B cell (primary cell): ENCODE data around the gene HHLA2. TPM values are rescaled to one million over a fixed set of nuclear protein-coding genes. Genes with fewer than 3 reads are reported as not detected.

Source experiments
- ATAC-seq: fragments of 200-7000 bp; cut with Tn5 transposase; one replicate; pipeline ENCODE4 v1.10.0; 2021; ENCODE audit warnings: low read depth, mild to moderate bottlenecking, moderate number of reproducible peaks, moderate library complexity
- CTCF ChIA-PET: fragments of 350-600 bp; sonication (Branson Sonifier 250); formaldehyde crosslinking; loops from one replicate; lab custom pipeline; 2021; ENCODE audit warnings: antibody characterized with exemption, inconsistent platforms; lab: Charles Lee
- POLR2A ChIA-PET: fragments of 350-600 bp; sonication (Branson Sonifier 250); formaldehyde crosslinking; loops from one replicate; lab custom pipeline; 2021; ENCODE audit warnings: antibody characterized with exemption; lab: Charles Lee
- DNase-seq: peaks from one replicate; pipeline ENCODE4 v3.0.0; 2013
- H2AFZ ChIP-seq: 2 replicates; pipeline ENCODE4 v1.6.1; 2012; ENCODE audit warnings: mild to moderate bottlenecking, low read depth, low read length; ENCODE audit not compliant: insufficient read depth, poor library complexity, severe bottlenecking
- H3K27ac ChIP-seq, 2 donors: 1 replicate in 1 of 2; 2 replicates in 1 of 2; pipeline ENCODE4 v1.5.1; 2012 to 2013; ENCODE audit warnings: low read length in 2 of 2, mild to moderate bottlenecking in 2 of 2, moderate library complexity in 1 of 2
- H3K27me3 ChIP-seq, 4 experiments: fragments of 200-600 bp in 1 of 4; sonication (generic) in 1 of 4; replicated peaks in 1 of 4; 1 replicate in 2 of 4; 2 replicates in 2 of 4; pipeline versions ENCODE4 v1.6.1 to v1.7.0; 2013 to 2016; ENCODE audit warnings: low read length in 3 of 4, mild to moderate bottlenecking in 2 of 4, mixed read lengths in 1 of 4, moderate library complexity in 1 of 4; ENCODE audit not compliant: insufficient read depth in 4 of 4, control insufficient read depth in 3 of 4; ENCODE audit errors: control extremely low read depth in 1 of 4
- H3K36me3 ChIP-seq, 2 experiments: replicated peaks in 1 of 2; 1 replicate in 1 of 2; 2 replicates in 1 of 2; pipeline versions ENCODE4 v1.6.1 to v1.7.1; 2013; ENCODE audit warnings: low read length in 1 of 2; ENCODE audit not compliant: insufficient read depth in 2 of 2, control insufficient read depth in 1 of 2; ENCODE audit errors: control extremely low read depth in 1 of 2, extremely low read depth in 1 of 2
- H3K4me1 ChIP-seq, 2 donors: fragments of 200-600 bp in 1 of 2; sonication (generic) in 1 of 2; 1 replicate in 1 of 2; 2 replicates in 1 of 2; pipeline versions ENCODE4 v1.5.1 to v1.6.1; 2013 to 2017; ENCODE audit warnings: low read length in 2 of 2; ENCODE audit not compliant: control insufficient read depth in 2 of 2, insufficient read depth in 2 of 2
- H3K4me2 ChIP-seq: replicated peaks from 2 replicates; pipeline ENCODE3; 2012; ENCODE audit warnings: mild to moderate bottlenecking, low read depth, low read length; ENCODE audit not compliant: poor library complexity, severe bottlenecking
- H3K4me3 ChIP-seq, 5 experiments: fragments of 200-600 bp in 1 of 5; sonication (generic) in 1 of 5; 1 replicate in 3 of 5; 2 replicates in 2 of 5; pipeline versions ENCODE4 v1.5.1 to v1.7.0; 2011 to 2016; ENCODE audit warnings: low read length in 4 of 5, mild to moderate bottlenecking in 4 of 5, low read depth in 2 of 5, control low read depth in 1 of 5, moderate library complexity in 1 of 5; ENCODE audit not compliant: insufficient read depth in 1 of 5; ENCODE audit errors: control extremely low read depth in 1 of 5, extremely low read depth in 1 of 5
- H3K79me2 ChIP-seq: fragments of 200-600 bp; sonication (generic); one replicate; pipeline ENCODE4 v1.6.0; 2016; ENCODE audit warnings: low read length; ENCODE audit not compliant: control insufficient read depth, insufficient read depth
- H3K9ac ChIP-seq: fragments of 200-600 bp; sonication (generic); 2 replicates; pipeline ENCODE4 v1.6.1; 2017; ENCODE audit warnings: mild to moderate bottlenecking, low read length, moderate library complexity
- H3K9me3 ChIP-seq, 3 donors: one replicate each; pipeline versions ENCODE4 v1.6.1 to v1.7.1; 2013; ENCODE audit warnings: low read length in 2 of 3; ENCODE audit not compliant: control insufficient read depth in 2 of 3, insufficient read depth in 1 of 3; ENCODE audit errors: control extremely low read depth in 1 of 3
- H4K20me1 ChIP-seq: 2 replicates; pipeline ENCODE4 v1.6.0; 2012; ENCODE audit warnings: mild to moderate bottlenecking, low read length; ENCODE audit not compliant: insufficient read depth, control insufficient read depth, poor library complexity, severe bottlenecking
- H3K27ac Mint-ChIP-seq: one replicate; pipeline ENCODE4 v1.8.0; 2021; ENCODE audit warnings: mixed read lengths
- H3K27me3 Mint-ChIP-seq: one replicate; pipeline ENCODE4 v1.8.0; 2021; ENCODE audit warnings: mixed read lengths
- H3K4me1 Mint-ChIP-seq: one replicate; pipeline ENCODE4 v1.8.0; 2021; ENCODE audit warnings: mixed read lengths
- H3K4me3 Mint-ChIP-seq: one replicate; pipeline ENCODE4 v1.8.0; 2021; ENCODE audit warnings: mixed read lengths
- H3K9me3 Mint-ChIP-seq: one replicate; pipeline ENCODE4 v1.8.0; 2022; ENCODE audit warnings: mixed read lengths; ENCODE audit not compliant: insufficient read depth
- CTCF ChIP-seq: fragments of 200-600 bp; IDR thresholded peaks from one replicate; pipeline ENCODE4 v1.8.0; 2022; ENCODE audit warnings: antibody characterized with exemption, mild to moderate bottlenecking
- EZH2 ChIP-seq: IDR thresholded peaks from 2 replicates; pipeline ENCODE4 v1.6.1; 2012; ENCODE audit warnings: borderline replicate concordance, low read depth, mild to moderate bottlenecking, moderate library complexity, low read length; ENCODE audit not compliant: insufficient read depth, poor library complexity, severe bottlenecking
- WGBS: methylation state at CpG from one replicate; pipeline ENCODE4 v1.1.5; 2013; ENCODE audit warnings: missing lambda C conversion rate; ENCODE audit not compliant: insufficient coverage; 5-methylcytosine and 5-hydroxymethylcytosine counted together
- intact Hi-C: fragments of 100-400 bp; cut with micrococcal nuclease; formaldehyde crosslinking; loops from one replicate; pipeline ENCODE4 v1.10.0; 2022
- polyA plus RNA-seq: library from polyadenylated mRNA; depleted of rRNA; stranded (reverse); fragments of >200 nt; gene quantifications from 2 replicates; pipeline ENCODE4 v1.2.3, GENCODE V29; 2012
- total RNA-seq, 2 donors: library from RNA; stranded (reverse); fragments of 120-200 nt in 1 of 2; gene quantifications; 1 replicate in 1 of 2; 2 replicates in 1 of 2; pipeline versions ENCODE4 v1.2.3 to v1.2.4, GENCODE V29; 2013 to 2022

HHLA2 gene
- total and polyA plus RNA-seq, 2 donors (not counting 1 experiment from before 2014, with no cell fraction given) = 0.84 TPM

GRCh38 chr3:108359011-108359410, 62.7 kb downstream of the HHLA2 start:
- Histone ChIP-seq H3K9ac (no peak overlapping the region), H3K4me1 (peaks cover 0 to 7% of the 10 kb centered on the region in 2 donors), H3K27me3 (no peaks in the 10 kb centered on the region), H3K9me3 (peaks cover 0 to 2% (median 0%) of the 10 kb centered on the region in 3 donors), H3K4me3 (no peak overlapping the region), H3K79me2 (no peaks in the 10 kb centered on the region), H2AFZ (no peak overlapping the region), H3K4me2 (no peak overlapping the region), H3K27ac (no peak overlapping the region), H4K20me1 (no peaks in the 10 kb centered on the region), H3K36me3 (no peaks in the 10 kb centered on the region)
- DNase-seq (no peak), ATAC-seq (no peak)
- Mint-ChIP-seq H3K27ac (no peak overlapping the region), H3K9me3 (no peaks in the 10 kb centered on the region), H3K27me3 (peaks cover 3% of the 10 kb centered on the region), H3K4me1 (peaks cover 7% of the 10 kb centered on the region), H3K4me3 (no peak overlapping the region)
- no CpG with 5 or more reads among the region's 2 CpGs for WGBS
- intact Hi-C loops = no loop called here
- no peak for TF ChIP-seq CTCF
- no peak for TF ChIP-seq EZH2
- POLR2A ChIA-PET = no interaction called here
- CTCF ChIA-PET = no interaction called here

DNA sequence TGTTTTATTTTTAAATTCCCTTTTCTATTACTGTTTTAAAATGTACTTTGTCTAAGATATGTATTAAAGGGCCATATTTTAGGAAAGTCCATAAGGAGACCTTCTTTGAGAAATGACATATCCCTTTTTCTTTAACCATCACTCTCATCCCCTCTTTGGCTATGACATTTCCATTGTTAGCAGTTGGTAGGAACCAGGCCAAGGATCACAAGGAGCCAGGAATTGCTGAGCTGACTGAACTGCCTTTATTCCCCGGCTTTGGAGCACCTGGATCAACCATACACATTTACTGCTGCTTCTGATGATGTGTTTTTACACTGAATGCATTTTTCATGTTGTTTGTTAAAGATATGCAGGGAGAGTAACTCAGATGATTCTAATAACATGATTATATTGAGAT, 79.7 kb downstream of the HHLA2 start:
- Histone ChIP-seq H3K9me3 (peaks cover 0 to 1% (median 0%) of the 10 kb centered on the region in 3 donors), H3K27ac (no peak overlapping the region), H3K4me2 (no peak overlapping the region), H3K27me3 (no peaks in the 10 kb centered on the region), H3K9ac (no peak overlapping the region), H3K79me2 (no peaks in the 10 kb centered on the region), H2AFZ (no peak overlapping the region), H3K4me3 (no peak overlapping the region), H3K36me3 (no peaks in the 10 kb centered on the region), H3K4me1 (no peaks in the 10 kb centered on the region), H4K20me1 (no peaks in the 10 kb centered on the region)
- intact Hi-C loops = no loop called here
- H3K4me1 Mint-ChIP-seq = no peaks in the 10 kb centered on the region
- peaks cover 2% of the 10 kb centered on the region for H3K9me3 Mint-ChIP-seq
- H3K27me3 Mint-ChIP-seq = no peaks in the 10 kb centered on the region
- no peak overlapping the region for H3K27ac Mint-ChIP-seq
- no peak for DNase-seq
- POLR2A ChIA-PET = no interaction called here
- H3K4me3 Mint-ChIP-seq = no peak overlapping the region
- CTCF ChIA-PET = interaction anchor here (1.0 kb wide), 1 partner anchor 26 kb away, joined by 3 read pairs; no protein-coding TSS in a partner anchor
- TF ChIP-seq EZH2 (no peak), CTCF (no peak)
- ATAC-seq = no peak
- WGBS = no CpG with 5 or more reads among the region's 1 CpG
